ENCODE data around the gene CLEC9A.

CLEC9A gene

GRCh38 chr12:10111451-10111850 is 81.0 kb downstream of the CLEC9A start:
- TF ChIP-seq REST (IDR thresholded peaks at IDR 0.05; ENCODE audit: low read depth) (no peak), ZBTB7A (IDR thresholded peaks at IDR 0.05; ENCODE audit: low read depth) (no peak), YY1 (IDR thresholded peaks at IDR 0.05; ENCODE audit: low read depth) (no peak), CEBPB (IDR thresholded peaks at IDR 0.05) (no peak), CREB1 (IDR thresholded peaks at IDR 0.05; ENCODE audit: low read depth) (no peak), EP300 (IDR thresholded peaks at IDR 0.05; ENCODE audit: borderline replicate concordance) (no peak), EGR1 (IDR thresholded peaks at IDR 0.05) (no peak), FOXM1 (IDR thresholded peaks at IDR 0.05; ENCODE audit: borderline replicate concordance, low read depth) (no peak), NFIC (IDR thresholded peaks at IDR 0.05) (no peak), MAX (IDR thresholded peaks at IDR 0.05) (no peak), TAF1 (IDR thresholded peaks at IDR 0.05; ENCODE audit: low read depth) (no peak), TEAD4 (IDR thresholded peaks at IDR 0.05) (no peak), TCF12 (IDR thresholded peaks at IDR 0.05; ENCODE audit: low read depth) (no peak), RAD21 (IDR thresholded peaks at IDR 0.05; ENCODE audit: low read depth) (no peak)
- TF ChIP-seq, protein P1, sequence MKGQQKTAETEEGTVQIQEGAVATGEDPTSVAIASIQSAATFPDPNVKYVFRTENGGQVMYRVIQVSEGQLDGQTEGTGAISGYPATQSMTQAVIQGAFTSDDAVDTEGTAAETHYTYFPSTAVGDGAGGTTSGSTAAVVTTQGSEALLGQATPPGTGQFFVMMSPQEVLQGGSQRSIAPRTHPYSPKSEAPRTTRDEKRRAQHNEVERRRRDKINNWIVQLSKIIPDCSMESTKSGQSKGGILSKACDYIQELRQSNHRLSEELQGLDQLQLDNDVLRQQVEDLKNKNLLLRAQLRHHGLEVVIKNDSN (IDR thresholded peaks at IDR 0.05) = no peak

DNA sequence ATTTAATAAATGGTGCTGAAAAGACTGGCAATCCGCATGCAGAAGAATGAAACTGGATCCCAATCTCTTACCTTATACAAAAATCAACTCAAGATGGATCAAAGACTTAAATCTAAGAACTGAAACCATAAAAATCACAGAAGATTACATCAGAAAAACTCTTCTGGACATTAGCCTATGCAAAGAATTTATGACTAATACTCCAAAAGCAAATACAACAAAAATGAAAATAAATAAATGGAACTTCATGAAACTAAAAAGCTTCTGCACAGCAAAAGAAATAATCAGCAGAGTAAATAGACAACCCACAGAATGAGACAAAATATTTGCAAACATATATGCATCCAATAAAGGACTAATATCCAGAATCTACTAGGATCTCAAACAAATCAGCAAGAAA is 82.6 kb downstream of the CLEC9A start:
- TF ChIP-seq EGR1 (IDR thresholded peaks at IDR 0.05) (no peak), EP300 (IDR thresholded peaks at IDR 0.05; ENCODE audit: borderline replicate concordance) (no peak), ZBTB7A (IDR thresholded peaks at IDR 0.05; ENCODE audit: low read depth) (no peak), CEBPB (IDR thresholded peaks at IDR 0.05) (no peak)

DNA sequence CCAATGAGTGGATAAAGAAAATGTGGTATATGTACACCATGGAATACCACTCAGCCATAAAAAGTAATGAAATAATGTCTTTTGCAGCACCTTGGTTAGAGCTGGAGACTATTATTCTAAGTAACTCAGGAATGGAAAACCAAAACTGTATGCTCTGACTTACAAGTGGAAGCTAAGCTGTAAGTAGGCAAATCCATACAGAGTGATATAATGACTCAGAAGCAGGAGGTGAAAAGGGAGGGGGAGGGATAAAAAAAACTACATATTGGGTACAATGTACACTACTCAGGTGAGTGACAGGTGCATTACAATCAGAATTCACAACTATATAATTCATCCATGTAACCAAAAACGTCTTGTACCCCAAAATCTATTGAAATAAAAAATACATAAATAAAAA is 83.4 kb downstream of the CLEC9A start:
- TF ChIP-seq TEAD4 (IDR thresholded peaks at IDR 0.05) (no peak), TCF12 (IDR thresholded peaks at IDR 0.05; ENCODE audit: low read depth) (no peak), EGR1 (IDR thresholded peaks at IDR 0.05) (no peak), EP300 (IDR thresholded peaks at IDR 0.05; ENCODE audit: borderline replicate concordance) (no peak), FOXM1 (IDR thresholded peaks at IDR 0.05; ENCODE audit: borderline replicate concordance, low read depth) (no peak), YY1 (IDR thresholded peaks at IDR 0.05; ENCODE audit: low read depth) (no peak), REST (IDR thresholded peaks at IDR 0.05; ENCODE audit: low read depth) (no peak), MAX (IDR thresholded peaks at IDR 0.05) (no peak), NFIC (IDR thresholded peaks at IDR 0.05) (no peak), ZBTB7A (IDR thresholded peaks at IDR 0.05; ENCODE audit: low read depth) (no peak), RAD21 (IDR thresholded peaks at IDR 0.05; ENCODE audit: low read depth) (no peak), CREB1 (IDR thresholded peaks at IDR 0.05; ENCODE audit: low read depth) (no peak), TAF1 (IDR thresholded peaks at IDR 0.05; ENCODE audit: low read depth) (no peak), CEBPB (IDR thresholded peaks at IDR 0.05) (no peak)
- TF ChIP-seq, protein P1 (IDR thresholded peaks at IDR 0.05) = no peak

DNA sequence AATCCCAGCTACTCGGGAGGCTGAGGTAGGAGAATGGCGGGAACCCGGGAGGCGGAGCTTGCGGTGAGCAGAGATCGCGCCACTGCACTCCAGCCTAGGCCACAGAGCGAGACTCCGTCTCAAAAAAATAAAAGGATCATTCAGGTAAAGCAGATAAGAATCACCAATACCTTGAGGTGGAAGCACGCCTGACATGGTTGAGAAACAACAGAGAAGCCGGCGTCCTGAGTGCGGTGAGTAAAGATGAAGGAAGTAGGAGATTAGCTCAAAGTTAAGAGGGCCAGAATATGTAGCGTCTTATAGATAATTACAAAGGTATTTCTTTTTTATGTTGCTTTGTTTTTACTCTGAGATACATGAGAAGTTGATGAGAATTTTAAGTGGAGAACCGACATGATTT is 84.8 kb downstream of the CLEC9A start:
- no peak for TF ChIP-seq TEAD4 (IDR thresholded peaks at IDR 0.05)
- TF ChIP-seq RAD21 (IDR thresholded peaks at IDR 0.05; ENCODE audit: low read depth) = no peak
- TF ChIP-seq NFIC (IDR thresholded peaks at IDR 0.05) = no peak
- no peak for TF ChIP-seq TAF1 (IDR thresholded peaks at IDR 0.05; ENCODE audit: low read depth)
- TF ChIP-seq, protein P1 (IDR thresholded peaks at IDR 0.05) = no peak
- TF ChIP-seq FOXM1 (IDR thresholded peaks at IDR 0.05; ENCODE audit: borderline replicate concordance, low read depth) = no peak

Data from Ishikawa (cell line).